ENCODE data around the gene NUDT12. TPM values are rescaled to one million over a fixed set of nuclear protein-coding genes. Genes with fewer than 3 reads are reported as not detected.
A peak's percentile ranks its signal among the peaks of the same experiment; 100 is the strongest.

Gene NUDT12
- total RNA-seq, 1 experiment from 2014 or later: 9.2 TPM

- no peak overlapping the region for H3K27ac ChIP-seq (ENCODE audit: low read length)
- intact Hi-C loops (cut with micrococcal nuclease): no loop called here
- 0 out of 2 replicates have a peak, but pooled peaks cover 5% of the 10 kb centered on the region for H3K4me1 ChIP-seq (ENCODE audit: insufficient read depth, low read length)
- no peak for DNase-seq
- no peak overlapping the region for H3K9ac ChIP-seq (ENCODE audit: low read length)
- H3K4me3 ChIP-seq (ENCODE audit: low read length): no peak overlapping the region
- ATAC-seq: no peak
- ChIA-PET POLR2A (ENCODE audit: unreplicated experiment) (no interaction called here), CTCF (no interaction called here)
- H3K36me3 ChIP-seq (ENCODE audit: low read depth, low read length): no peaks in the 10 kb centered on the region
- H3K4me2 ChIP-seq (ENCODE audit: low read length): no peak overlapping the region
- H3F3A ChIP-seq (ENCODE audit: low read length, unreplicated experiment): no peaks in the 10 kb centered on the region
- H3K79me2 ChIP-seq (ENCODE audit: low read length): no peaks in the 10 kb centered on the region
- H4K20me1 ChIP-seq (ENCODE audit: low read length): no peaks in the 10 kb centered on the region
- H2AFZ ChIP-seq (ENCODE audit: low read length): no peak overlapping the region
- H3K9me2 ChIP-seq (replicated peaks; ENCODE audit: low read length): no peaks in the 10 kb centered on the region
- no peaks in the 10 kb centered on the region for H3K9me3 ChIP-seq (ENCODE audit: low read length)
- no TSS peak for BruUV-seq (replicated peaks)
- TF ChIP-seq EZH2 (IDR thresholded peaks at IDR 0.05; ENCODE audit: low read length, unreplicated experiment): no peak
- TF ChIP-seq EZH2phosphoT487 (IDR thresholded peaks at IDR 0.05; ENCODE audit: borderline replicate concordance, low read length): no peak
- no peaks in the 10 kb centered on the region for H3K27me3 ChIP-seq (ENCODE audit: low read length)
Observed at GRCh38 chr5:103571730-103572129, 9.1 kb upstream of the NUDT12 start.

- TF ChIP-seq EZH2phosphoT487 (IDR thresholded peaks at IDR 0.05; ENCODE audit: borderline replicate concordance, low read length): no peak
- TF ChIP-seq EZH2 (IDR thresholded peaks at IDR 0.05; ENCODE audit: low read length, unreplicated experiment): no peak
- no peak for TF ChIP-seq CTCF (conservative IDR thresholded peaks at IDR 0.05; ENCODE audit: low read depth, low read length)
- no peak overlapping the region for H3K4me2 ChIP-seq (ENCODE audit: low read length)
- BruUV-seq (replicated peaks): no TSS peak
- ChIA-PET POLR2A (ENCODE audit: unreplicated experiment) (interaction anchor here (0.6 to 0.7 kb wide), 2 partner anchors 9 to 369 kb away, joined by 3 to 4 read pairs; no protein-coding TSS in a partner anchor), CTCF (no interaction called here)
- no peak overlapping the region for H3K27ac ChIP-seq (ENCODE audit: low read length)
- ATAC-seq: peak; percentile 33; the same call in 1 of the 2 replicates
- H3K79me2 ChIP-seq (ENCODE audit: low read length): no peaks in the 10 kb centered on the region
- no peaks in the 10 kb centered on the region for H3K9me3 ChIP-seq (ENCODE audit: low read length)
- no peak overlapping the region for H3K4me3 ChIP-seq (ENCODE audit: low read length)
- H3K9me2 ChIP-seq (replicated peaks; ENCODE audit: low read length): no peaks in the 10 kb centered on the region
- no peak overlapping the region for H2AFZ ChIP-seq (ENCODE audit: low read length)
- intact Hi-C loops (cut with micrococcal nuclease): no loop called here
- H3F3A ChIP-seq (ENCODE audit: low read length, unreplicated experiment): no peaks in the 10 kb centered on the region
- H3K27me3 ChIP-seq (ENCODE audit: low read length): no peaks in the 10 kb centered on the region
- H3K4me1 ChIP-seq (ENCODE audit: insufficient read depth, low read length): 0 out of 2 replicates have a peak, but pooled peaks cover 5% of the 10 kb centered on the region
- no peaks in the 10 kb centered on the region for H3K36me3 ChIP-seq (ENCODE audit: low read depth, low read length)
- no peak overlapping the region for H3K9ac ChIP-seq (ENCODE audit: low read length)
- H4K20me1 ChIP-seq (ENCODE audit: low read length): no peaks in the 10 kb centered on the region
- peak; percentile 20 for DNase-seq
Observed at GRCh38 chr5:103569313-103570060, 6.9 kb upstream of the NUDT12 start.

GRCh38 chr5:103565719-103566118 lies 3.1 kb upstream of the NUDT12 start:
- Histone ChIP-seq H3F3A (ENCODE audit: low read length, unreplicated experiment) (no peaks in the 10 kb centered on the region), H2AFZ (ENCODE audit: low read length) (no peak overlapping the region; the same call in 1 of the 2 replicates), H3K36me3 (ENCODE audit: low read depth, low read length) (no peaks in the 10 kb centered on the region), H4K20me1 (ENCODE audit: low read length) (no peaks in the 10 kb centered on the region), H3K4me2 (ENCODE audit: low read length) (no peak overlapping the region), H3K27me3 (ENCODE audit: low read length) (no peaks in the 10 kb centered on the region), H3K9me3 (ENCODE audit: low read length) (no peaks in the 10 kb centered on the region), H3K27ac (ENCODE audit: low read length) (no peak overlapping the region), H3K79me2 (ENCODE audit: low read length) (peaks cover 13% of the 10 kb centered on the region), H3K4me3 (ENCODE audit: low read length) (no peak overlapping the region), H3K9me2 (replicated peaks; ENCODE audit: low read length) (no peaks in the 10 kb centered on the region), H3K9ac (ENCODE audit: low read length) (no peak overlapping the region), H3K4me1 (ENCODE audit: insufficient read depth, low read length) (peaks cover 21% of the 10 kb centered on the region)
- ChIA-PET CTCF (no interaction called here), POLR2A (ENCODE audit: unreplicated experiment) (no interaction called here)
- no peak for ATAC-seq
- DNase-seq: no peak
- no TSS peak for BruUV-seq (replicated peaks)
- TF ChIP-seq EZH2phosphoT487 (IDR thresholded peaks at IDR 0.05; ENCODE audit: borderline replicate concordance, low read length) (no peak), EZH2 (IDR thresholded peaks at IDR 0.05; ENCODE audit: low read length, unreplicated experiment) (no peak), CTCF (conservative IDR thresholded peaks at IDR 0.05; ENCODE audit: low read depth, low read length) (no peak)
- intact Hi-C loops (cut with micrococcal nuclease): no loop called here

All from PC-3 (cell line).